Dedifferentiated amniotic fluid mesenchymal stem cell (primary cell): ENCODE results near the gene ACAD8.

Experiments used
- DNase-seq: peaks from one replicate; pipeline ENCODE4 v3.0.0-alpha.2; 2016; ENCODE audit errors: extremely low spot score

The ACAD8 gene

GRCh38 chr11:134289789-134290188, 36.4 kb downstream of the ACAD8 start:
- DNase-seq, result no peak

- DNase-seq, result no peak
Observed at GRCh38 chr11:134290646-134291045, 37.3 kb downstream of the ACAD8 start.

- DNase-seq, result no peak
Observed at GRCh38 chr11:134291196-134291595, 37.8 kb downstream of the ACAD8 start.

- DNase-seq, result no peak
Observed at GRCh38 chr11:134292661-134293060, 39.3 kb downstream of the ACAD8 start.

- no peak for DNase-seq
Observed at GRCh38 chr11:134293119-134294113, 40.0 kb downstream of the ACAD8 start.

GRCh38 chr11:134294664-134295063, 41.3 kb downstream of the ACAD8 start:
- DNase-seq, result no peak

GRCh38 chr11:134312223-134312622, 58.9 kb downstream of the ACAD8 start:
- DNase-seq, result no peak

- DNase-seq, result no peak
Observed at GRCh38 chr11:134312807-134313206, 59.4 kb downstream of the ACAD8 start.

GRCh38 chr11:134313379-134313778, 60.0 kb downstream of the ACAD8 start:
- no peak for DNase-seq

- no peak for DNase-seq
Observed at GRCh38 chr11:134313821-134314607, 60.6 kb downstream of the ACAD8 start.
